Mesodermal cell (in vitro differentiated cells): ENCODE results near the gene SMPD4.
A peak's percentile ranks its signal among the peaks of the same experiment; 100 is the strongest.
"Not testable (repeated sequence)": the region's sequence is repeated elsewhere in the genome, so short reads cannot be mapped to it uniquely, and the experiment has no call there.

Experiments used
- H3K27ac ChIP-seq: 2 replicates; pipeline ENCODE4 v1.7.0; 2013; ENCODE audit warnings: mild to moderate bottlenecking, low read depth, low read length, moderate library complexity; ENCODE audit not compliant: severe bottlenecking
- H3K36me3 ChIP-seq: 2 replicates; pipeline ENCODE4 v1.7.1; 2013; ENCODE audit warnings: mild to moderate bottlenecking, low read length, moderate library complexity; ENCODE audit not compliant: control insufficient read depth, insufficient read depth
- H3K4me1 ChIP-seq: one replicate; pipeline ENCODE4 v1.7.1; 2013; ENCODE audit warnings: mild to moderate bottlenecking, low read length; ENCODE audit not compliant: insufficient read depth, control insufficient read depth, poor library complexity, severe bottlenecking
- H3K4me3 ChIP-seq: 2 replicates; pipeline ENCODE4 v1.7.0; 2013; ENCODE audit warnings: low read length, control low read depth, mild to moderate bottlenecking; ENCODE audit not compliant: insufficient read depth, poor library complexity, severe bottlenecking; ENCODE audit errors: extremely low read depth
- H3K9me3 ChIP-seq: 2 replicates; pipeline ENCODE4 v1.7.1; 2013; ENCODE audit warnings: mild to moderate bottlenecking, low read length, moderate library complexity; ENCODE audit not compliant: control insufficient read depth
- WGBS, 2 experiments: methylation state at CpG; one replicate each; pipeline ENCODE4 v1.1.5; 2013; ENCODE audit warnings: missing lambda C conversion rate in 2 of 2; ENCODE audit not compliant: insufficient coverage in 2 of 2; 5-methylcytosine and 5-hydroxymethylcytosine counted together

SMPD4 gene

DNA sequence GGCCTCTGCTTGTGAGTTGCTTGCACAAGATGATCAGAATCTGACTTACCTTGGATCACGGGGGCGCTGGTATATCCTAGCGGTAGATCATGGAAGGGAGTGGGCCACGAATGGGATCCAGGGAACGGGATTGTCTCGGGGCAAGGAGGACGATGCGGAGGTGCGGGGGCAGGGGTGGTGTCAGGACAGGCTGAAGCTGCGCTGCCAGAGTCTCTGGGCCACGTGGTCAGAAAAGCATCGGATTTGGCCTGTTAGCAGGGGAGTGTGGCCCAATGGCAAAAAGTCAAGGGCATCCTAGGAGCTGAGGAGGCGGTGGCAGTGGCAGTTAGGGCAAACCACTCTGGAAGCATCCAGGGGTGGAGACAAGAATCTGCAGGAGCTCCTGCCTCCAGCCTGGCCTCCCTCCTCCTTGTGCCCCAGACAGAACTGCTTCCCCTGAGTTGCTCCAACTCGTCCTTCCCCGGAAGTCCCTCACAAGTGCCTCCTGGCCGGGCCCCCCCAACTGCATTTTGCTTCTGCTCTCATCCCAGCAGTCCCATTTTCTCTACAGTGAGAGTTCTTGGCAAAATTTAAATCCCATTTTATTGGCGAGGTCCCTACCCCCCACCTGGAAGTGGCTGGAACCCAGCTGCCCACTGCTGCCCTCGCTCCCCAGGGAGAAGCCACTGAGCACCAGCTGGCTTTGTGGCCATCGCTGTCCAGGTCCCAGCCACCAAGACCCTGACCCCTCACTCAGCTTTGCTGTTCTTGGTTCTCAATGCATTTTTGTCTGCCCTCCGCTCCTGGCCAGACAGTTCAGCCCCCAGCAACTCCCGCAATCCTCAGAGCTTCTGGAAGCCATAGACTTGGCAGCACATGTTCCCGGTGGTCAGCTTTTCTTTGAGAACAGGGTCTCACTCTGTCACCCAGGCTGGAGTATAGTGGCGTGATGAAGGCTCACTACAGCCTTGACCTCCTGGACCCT lies 30.9 kb downstream of the SMPD4 start:
- WGBS, 2 experiments = 90 to 92% methylated on average over 17 to 22 of the region's 23 CpGs
- H3K9me3 ChIP-seq = no peaks in the 10 kb centered on the region
- no peak overlapping the region for H3K27ac ChIP-seq
- H3K4me3 ChIP-seq = no peak overlapping the region
- H3K4me1 ChIP-seq = no peaks in the 10 kb centered on the region
- H3K36me3 ChIP-seq = peaks cover 22% of the 10 kb centered on the region

DNA sequence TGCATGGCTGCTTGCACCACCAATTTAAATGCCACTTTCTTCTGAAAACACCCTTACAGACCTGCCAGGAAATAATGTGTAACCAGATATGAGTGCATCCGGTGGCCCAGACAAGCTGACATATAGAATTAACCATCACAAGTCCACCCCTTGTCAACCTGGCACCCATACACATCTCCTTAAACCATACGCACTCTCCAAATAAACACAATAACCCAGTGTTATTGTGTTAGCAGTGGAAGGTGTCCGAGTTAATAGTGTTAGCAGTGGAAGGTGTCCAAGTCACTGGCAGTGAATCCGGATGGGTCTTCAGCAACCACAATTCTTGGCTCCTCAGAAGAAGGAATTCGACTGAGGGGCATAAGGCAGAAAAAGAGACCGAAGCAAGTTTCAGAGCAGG lies 32.9 kb downstream of the SMPD4 start:
- not testable (repeated sequence) for H3K27ac ChIP-seq, H3K9me3 ChIP-seq, H3K4me3 ChIP-seq, H3K4me1 ChIP-seq, H3K36me3 ChIP-seq
- WGBS, 2 experiments = 88 to 93% methylated on average over 2 to 3 of the region's 6 CpGs

DNA sequence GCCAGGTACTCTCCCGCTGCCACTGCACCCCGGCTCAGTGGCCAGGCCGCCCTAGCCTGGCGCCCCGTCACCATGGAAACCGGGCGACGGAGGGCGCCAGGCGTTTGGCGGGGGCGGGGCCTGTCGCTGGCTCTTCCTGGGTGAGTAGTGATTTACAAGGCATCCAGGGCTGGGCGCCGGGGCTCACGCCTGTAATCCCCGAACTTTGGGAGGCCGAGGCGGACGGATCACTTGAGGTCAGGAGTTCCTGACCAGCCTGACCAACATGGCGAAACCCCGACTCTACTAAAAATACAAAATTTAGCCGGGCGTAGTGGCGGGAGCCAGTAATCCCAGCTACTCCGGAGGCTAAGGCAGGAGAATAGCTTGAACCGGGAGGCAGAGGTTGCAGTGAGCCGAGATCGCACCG lies 36.4 kb downstream of the SMPD4 start, which contains the start of gene CCDC74B:
TSS of gene CCDC74B (minus strand) at position 107 of the 409 bp plus-strand sequence. CDS start 116 bp downstream, outside the sequence.
- H3K9me3 ChIP-seq, H3K36me3 ChIP-seq, H3K4me1 ChIP-seq: not testable (repeated sequence)
- Histone ChIP-seq H3K27ac (peak within 1 kb of the TSS; percentile 16), H3K4me3 (peak within 1 kb of the TSS; percentile 31)
- 0 to 4% methylated on average over 6 to 20 of the region's 30 CpGs for WGBS, 2 experiments

DNA sequence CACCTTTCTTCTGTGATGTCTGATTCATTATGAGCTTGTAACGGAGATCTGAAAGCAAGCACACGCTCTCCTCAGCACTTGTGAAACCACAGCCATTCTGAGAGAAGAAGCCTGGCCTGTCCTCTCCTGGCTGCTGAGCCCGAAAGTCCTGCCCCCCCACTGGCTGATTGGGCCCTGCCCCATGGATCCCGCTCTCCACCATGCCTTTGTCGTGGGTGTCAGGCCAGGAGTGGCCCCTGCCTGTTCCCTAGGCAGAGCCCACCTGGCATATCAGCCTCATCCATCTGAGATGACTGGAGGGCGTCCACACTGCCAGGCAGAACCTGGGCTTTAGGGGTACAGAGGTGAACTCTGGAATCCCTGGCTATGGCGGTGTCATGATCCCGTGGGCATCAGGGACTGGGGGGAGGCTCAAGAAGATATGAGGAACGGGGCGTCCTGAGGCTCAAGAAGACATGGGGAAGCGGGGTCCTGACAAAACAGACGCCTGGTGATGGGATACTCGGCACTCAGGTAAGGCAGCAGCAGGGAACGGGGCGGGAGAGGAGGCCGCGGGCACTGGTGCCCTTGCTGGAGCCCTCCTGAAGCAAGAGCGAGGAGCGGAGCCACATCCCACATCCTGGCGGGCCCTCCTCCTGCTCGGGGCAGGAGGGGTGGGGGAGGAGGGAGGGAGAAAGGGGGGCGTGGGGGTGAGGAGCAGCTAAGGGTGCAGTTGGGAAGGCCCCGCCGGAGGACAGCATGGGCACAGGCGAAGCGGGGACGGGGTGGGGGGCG lies 37.9 kb downstream of the SMPD4 start:
- H3K27ac ChIP-seq, H3K36me3 ChIP-seq, H3K4me1 ChIP-seq, H3K9me3 ChIP-seq: not testable (repeated sequence)
- H3K4me3 ChIP-seq = peak overlapping the region; percentile 14
- WGBS, 2 experiments = 61 to 82% methylated on average over 10 to 16 of the region's 28 CpGs

- H3K4me3 ChIP-seq, H3K27ac ChIP-seq, H3K4me1 ChIP-seq, H3K9me3 ChIP-seq, H3K36me3 ChIP-seq: not testable (repeated sequence)
- WGBS, 2 experiments = 89 to 93% methylated on average over 4 to 5 of the region's 13 CpGs
Observed at GRCh38 chr2:130142396-130143265, 38.8 kb downstream of the SMPD4 start.

GRCh38 chr2:130141645-130142370 lies 39.6 kb downstream of the SMPD4 start:
- 80 to 89% methylated on average over 1 to 10 of the region's 22 CpGs for WGBS, 2 experiments
- H3K36me3 ChIP-seq, H3K9me3 ChIP-seq, H3K4me1 ChIP-seq, H3K4me3 ChIP-seq, H3K27ac ChIP-seq: not testable (repeated sequence)

DNA sequence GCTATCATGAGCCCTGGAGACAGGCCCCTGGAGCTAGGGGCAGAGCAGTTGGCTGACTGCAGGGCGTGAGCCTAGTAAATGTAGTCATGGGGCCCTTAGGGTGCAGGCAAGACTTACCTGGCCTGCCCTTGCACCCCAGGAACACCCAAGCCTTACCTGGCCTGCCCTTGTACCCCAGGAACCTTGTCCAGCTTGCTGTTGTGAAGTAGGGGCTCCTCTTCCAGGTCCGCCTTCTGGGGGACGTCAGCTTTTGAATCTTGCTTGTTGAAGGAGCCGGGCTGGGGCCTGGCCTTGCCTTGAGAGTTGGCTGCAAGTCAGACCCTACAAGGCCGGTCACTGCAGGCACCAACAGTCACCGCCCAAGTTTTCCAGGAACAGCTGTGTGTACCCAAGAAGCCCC lies 40.4 kb downstream of the SMPD4 start:
- H3K9me3 ChIP-seq, H3K36me3 ChIP-seq, H3K4me3 ChIP-seq, H3K27ac ChIP-seq, H3K4me1 ChIP-seq: not testable (repeated sequence)
- WGBS, 2 experiments = no CpG with 5 or more reads among the region's 6 CpGs

- H3K36me3 ChIP-seq, H3K4me1 ChIP-seq, H3K4me3 ChIP-seq, H3K9me3 ChIP-seq, H3K27ac ChIP-seq: not testable (repeated sequence)
- WGBS, 2 experiments = 79 to 89% methylated on average over 3 to 6 of the region's 7 CpGs
Observed at GRCh38 chr2:130140516-130140915, 40.9 kb downstream of the SMPD4 start.

GRCh38 chr2:130139331-130140280 lies 41.8 kb downstream of the SMPD4 start:
- 90 to 94% methylated on average over 8 to 9 of the region's 30 CpGs for WGBS, 2 experiments
- not testable (repeated sequence) for H3K36me3 ChIP-seq, H3K27ac ChIP-seq, H3K4me1 ChIP-seq, H3K9me3 ChIP-seq, H3K4me3 ChIP-seq
